ENCODE measurements around the gene AFAP1. TPM values are rescaled to one million over a fixed set of nuclear protein-coding genes. Genes with fewer than 3 reads are reported as not detected.

Gene AFAP1
- total RNA-seq, 1 donor from 2014 or later = 67.9 TPM

DNA sequence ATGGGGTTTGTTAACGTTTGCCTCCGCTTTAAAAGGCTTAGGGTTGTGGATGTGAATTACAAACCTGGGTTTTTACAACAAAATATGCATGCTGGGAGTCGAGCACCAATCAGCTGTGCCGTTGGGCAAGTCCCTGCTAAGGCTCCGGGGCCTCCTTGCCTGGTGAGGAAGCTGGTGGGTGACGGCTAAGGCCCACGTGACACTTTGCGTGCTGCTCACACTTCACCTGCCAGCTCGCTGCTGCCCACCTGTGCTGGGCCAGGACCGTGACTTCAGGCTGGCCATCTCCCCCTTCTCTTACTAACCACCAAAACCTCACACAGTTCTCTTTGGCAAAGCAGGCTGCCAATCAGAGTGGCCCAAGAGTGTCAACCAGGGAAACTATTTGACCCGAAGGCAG is 178.3 kb downstream of the AFAP1 start:
- H3K4me1 ChIP-seq (ENCODE audit: insufficient read depth, low read length) = peaks cover 14% of the 10 kb centered on the region
- FAIRE-seq (no peak), DNase-seq (ENCODE audit: low read depth) (no peak)
- peaks cover 37% of the 10 kb centered on the region for H3K79me2 ChIP-seq (ENCODE audit: insufficient read depth, low read length)
- Mint-ChIP-seq H3K9me3 (ENCODE audit: unreplicated experiment) (no peaks in the 10 kb centered on the region), H3K27ac (ENCODE audit: unreplicated experiment) (no peak overlapping the region), H3K27me3 (ENCODE audit: low read depth, unreplicated experiment) (no peaks in the 10 kb centered on the region), H3K4me3 (ENCODE audit: unreplicated experiment) (no peak overlapping the region), H3K4me1 (ENCODE audit: low read depth, unreplicated experiment) (peaks cover 14% of the 10 kb centered on the region), H3K36me3 (ENCODE audit: low read depth, unreplicated experiment) (peaks cover 17% of the 10 kb centered on the region)
- H4K20me1 ChIP-seq (ENCODE audit: insufficient read depth, low read length) = peaks cover 90% of the 10 kb centered on the region
- no peak overlapping the region for H3K4me2 ChIP-seq (ENCODE audit: low read length)
- no peak for TF ChIP-seq EZH2 (IDR thresholded peaks at IDR 0.05; ENCODE audit: insufficient read depth, low read length)
- TF ChIP-seq, protein P1, sequence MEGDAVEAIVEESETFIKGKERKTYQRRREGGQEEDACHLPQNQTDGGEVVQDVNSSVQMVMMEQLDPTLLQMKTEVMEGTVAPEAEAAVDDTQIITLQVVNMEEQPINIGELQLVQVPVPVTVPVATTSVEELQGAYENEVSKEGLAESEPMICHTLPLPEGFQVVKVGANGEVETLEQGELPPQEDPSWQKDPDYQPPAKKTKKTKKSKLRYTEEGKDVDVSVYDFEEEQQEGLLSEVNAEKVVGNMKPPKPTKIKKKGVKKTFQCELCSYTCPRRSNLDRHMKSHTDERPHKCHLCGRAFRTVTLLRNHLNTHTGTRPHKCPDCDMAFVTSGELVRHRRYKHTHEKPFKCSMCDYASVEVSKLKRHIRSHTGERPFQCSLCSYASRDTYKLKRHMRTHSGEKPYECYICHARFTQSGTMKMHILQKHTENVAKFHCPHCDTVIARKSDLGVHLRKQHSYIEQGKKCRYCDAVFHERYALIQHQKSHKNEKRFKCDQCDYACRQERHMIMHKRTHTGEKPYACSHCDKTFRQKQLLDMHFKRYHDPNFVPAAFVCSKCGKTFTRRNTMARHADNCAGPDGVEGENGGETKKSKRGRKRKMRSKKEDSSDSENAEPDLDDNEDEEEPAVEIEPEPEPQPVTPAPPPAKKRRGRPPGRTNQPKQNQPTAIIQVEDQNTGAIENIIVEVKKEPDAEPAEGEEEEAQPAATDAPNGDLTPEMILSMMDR (IDR thresholded peaks at IDR 0.05; ENCODE audit: insufficient read depth, low read depth, low read length) = no peak
- no peak overlapping the region for H3K9ac ChIP-seq (ENCODE audit: low read length)
- H3K4me3 ChIP-seq (ENCODE audit: insufficient read depth, low read depth, low read length) = no peak overlapping the region
- H3K27ac ChIP-seq (ENCODE audit: low read depth, low read length) = no peak overlapping the region
- no peaks in the 10 kb centered on the region for H3K9me3 ChIP-seq (ENCODE audit: insufficient read depth, low read depth, low read length)
- H3K27me3 ChIP-seq (ENCODE audit: insufficient read depth, low read length) = no peaks in the 10 kb centered on the region
- peaks cover 49% of the 10 kb centered on the region for H3K36me3 ChIP-seq (ENCODE audit: insufficient read depth, low read length)
- no peak overlapping the region for H2AFZ ChIP-seq (ENCODE audit: low read depth, low read length)

DNA sequence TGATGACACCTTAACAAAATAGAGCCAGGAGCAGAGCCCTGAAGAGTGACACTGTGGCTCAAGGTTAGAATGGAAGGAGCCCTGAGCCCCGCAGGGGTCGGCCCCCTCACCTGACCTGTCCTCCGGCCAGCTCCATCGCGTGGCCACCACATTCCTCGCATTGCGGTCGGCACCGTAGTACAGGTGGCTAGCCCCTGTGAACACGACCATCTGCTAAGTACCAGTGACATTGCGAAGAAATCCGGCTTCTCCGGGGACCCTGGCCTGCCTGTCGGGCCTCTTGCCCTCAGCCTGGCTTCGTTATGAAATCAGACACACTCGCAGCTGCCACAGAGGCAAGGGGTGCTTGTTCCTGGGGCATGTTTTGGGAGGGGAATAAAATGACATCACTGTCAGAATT is 179.0 kb downstream of the AFAP1 start:
- peaks cover 90% of the 10 kb centered on the region for H4K20me1 ChIP-seq (ENCODE audit: insufficient read depth, low read length)
- no peak for FAIRE-seq
- Mint-ChIP-seq H3K36me3 (ENCODE audit: low read depth, unreplicated experiment) (peaks cover 13% of the 10 kb centered on the region), H3K27me3 (ENCODE audit: low read depth, unreplicated experiment) (no peaks in the 10 kb centered on the region), H3K4me3 (ENCODE audit: unreplicated experiment) (no peak overlapping the region), H3K9me3 (ENCODE audit: unreplicated experiment) (no peaks in the 10 kb centered on the region), H3K4me1 (ENCODE audit: low read depth, unreplicated experiment) (peaks cover 14% of the 10 kb centered on the region), H3K27ac (ENCODE audit: unreplicated experiment) (no peak overlapping the region)
- H3K79me2 ChIP-seq (ENCODE audit: insufficient read depth, low read length) = peaks cover 32% of the 10 kb centered on the region
- TF ChIP-seq, protein P1 (IDR thresholded peaks at IDR 0.05; ENCODE audit: insufficient read depth, low read depth, low read length) = no peak
- no peak for TF ChIP-seq EZH2 (IDR thresholded peaks at IDR 0.05; ENCODE audit: insufficient read depth, low read length)
- H3K4me1 ChIP-seq (ENCODE audit: insufficient read depth, low read length) = peaks cover 14% of the 10 kb centered on the region
- H3K9me3 ChIP-seq (ENCODE audit: insufficient read depth, low read depth, low read length) = no peaks in the 10 kb centered on the region
- no peak overlapping the region for H3K4me3 ChIP-seq (ENCODE audit: insufficient read depth, low read depth, low read length)
- H3K27ac ChIP-seq (ENCODE audit: low read depth, low read length) = no peak overlapping the region
- H3K9ac ChIP-seq (ENCODE audit: low read length) = no peak overlapping the region
- peaks cover 43% of the 10 kb centered on the region for H3K36me3 ChIP-seq (ENCODE audit: insufficient read depth, low read length)
- H3K27me3 ChIP-seq (ENCODE audit: insufficient read depth, low read length) = no peaks in the 10 kb centered on the region
- no peak for DNase-seq (ENCODE audit: low read depth)
- H2AFZ ChIP-seq (ENCODE audit: low read depth, low read length) = no peak overlapping the region
- H3K4me2 ChIP-seq (ENCODE audit: low read length) = no peak overlapping the region

DNA sequence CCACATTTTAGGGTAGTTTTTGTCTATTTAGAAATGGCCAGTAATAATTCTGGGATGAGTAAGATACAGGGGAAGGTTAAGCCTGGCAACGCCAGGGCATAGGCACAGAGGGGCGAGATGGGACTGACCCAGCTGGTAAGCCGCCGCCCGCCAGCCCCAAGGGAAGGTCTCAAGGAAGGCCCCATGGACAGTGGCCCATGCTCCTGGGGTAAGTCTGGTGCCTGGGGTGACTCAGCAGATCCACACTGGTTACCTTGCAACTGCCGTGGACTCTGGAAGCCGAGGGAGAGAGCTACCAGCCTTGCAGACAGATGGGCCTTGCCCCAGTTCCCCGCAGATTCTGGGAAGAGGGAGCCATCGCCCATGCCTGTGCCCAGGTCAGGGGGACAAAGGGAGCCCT is 179.4 kb downstream of the AFAP1 start:
- H3K27me3 Mint-ChIP-seq (ENCODE audit: low read depth, unreplicated experiment) = no peaks in the 10 kb centered on the region

More for the DNA sequence above, 179.4 kb downstream of the AFAP1 start:
- peaks cover 14% of the 10 kb centered on the region for H3K4me1 Mint-ChIP-seq (ENCODE audit: low read depth, unreplicated experiment)
- H2AFZ ChIP-seq (ENCODE audit: low read depth, low read length) = no peak overlapping the region
- no peak overlapping the region for H3K4me2 ChIP-seq (ENCODE audit: low read length)
- H3K4me3 Mint-ChIP-seq (ENCODE audit: unreplicated experiment) = no peak overlapping the region
- DNase-seq (ENCODE audit: low read depth) (no peak), FAIRE-seq (no peak)
- no peak overlapping the region for H3K27ac Mint-ChIP-seq (ENCODE audit: unreplicated experiment)
- H3K9ac ChIP-seq (ENCODE audit: low read length) = no peak overlapping the region
- H4K20me1 ChIP-seq (ENCODE audit: insufficient read depth, low read length) = peaks cover 90% of the 10 kb centered on the region
- H3K9me3 ChIP-seq (ENCODE audit: insufficient read depth, low read depth, low read length) = no peaks in the 10 kb centered on the region
- peaks cover 9% of the 10 kb centered on the region for H3K36me3 Mint-ChIP-seq (ENCODE audit: low read depth, unreplicated experiment)
- H3K27ac ChIP-seq (ENCODE audit: low read depth, low read length) = no peak overlapping the region
- H3K27me3 ChIP-seq (ENCODE audit: insufficient read depth, low read length) = no peaks in the 10 kb centered on the region
- peaks cover 14% of the 10 kb centered on the region for H3K4me1 ChIP-seq (ENCODE audit: insufficient read depth, low read length)
- peaks cover 28% of the 10 kb centered on the region for H3K79me2 ChIP-seq (ENCODE audit: insufficient read depth, low read length)
- TF ChIP-seq, protein P1 (IDR thresholded peaks at IDR 0.05; ENCODE audit: insufficient read depth, low read depth, low read length) = no peak
- no peak for TF ChIP-seq EZH2 (IDR thresholded peaks at IDR 0.05; ENCODE audit: insufficient read depth, low read length)
- H3K36me3 ChIP-seq (ENCODE audit: insufficient read depth, low read length) = peaks cover 43% of the 10 kb centered on the region
- no peaks in the 10 kb centered on the region for H3K9me3 Mint-ChIP-seq (ENCODE audit: unreplicated experiment)
- no peak overlapping the region for H3K4me3 ChIP-seq (ENCODE audit: insufficient read depth, low read depth, low read length)

Data from astrocyte (in vitro differentiated cells and primary cell).